K562 (cell line): ENCODE data around the gene VWA7. TPM values are rescaled to one million over a fixed set of nuclear protein-coding genes. Genes with fewer than 3 reads are reported as not detected.

ENCODE experiments used
- CBFA2T3 ChIP-seq: fragments of 450-650 bp; IDR thresholded peaks from 2 replicates; pipeline ENCODE4 v1.6.1; 2017
- FIP1L1 ChIP-seq: fragments of 200-400 bp; formaldehyde crosslinking; IDR thresholded peaks from 2 replicates; pipeline ENCODE4 v1.6.1; 2018; ENCODE audit warnings: mild to moderate bottlenecking, low read depth, low read length; ENCODE audit not compliant: poor library complexity, severe bottlenecking
- POLR2AphosphoS2 ChIP-seq: IDR thresholded peaks from 2 replicates; pipeline ENCODE4 v1.6.1; 2012; ENCODE audit warnings: low read length, improper control_type of control experiment
- POLR3A ChIP-seq: IDR thresholded peaks from 2 replicates; pipeline ENCODE4 v1.6.1; 2011; ENCODE audit warnings: borderline replicate concordance, mild to moderate bottlenecking, moderate library complexity; ENCODE audit not compliant: insufficient read length, insufficient read depth; ENCODE audit errors: extremely low read depth
- RAD21 ChIP-seq, 2 experiments: fragments of 250-450 bp in 1 of 2; fragments of 450-650 bp in 1 of 2; sonication (Bioruptor Pico) in 1 of 2; formaldehyde crosslinking in 1 of 2; IDR thresholded peaks in 1 of 2; conservative IDR thresholded peaks in 1 of 2; 2 replicates each; pipeline versions ENCODE4 v1.4.0 to v1.8.0; 2020 to 2022; ENCODE audit warnings: mild to moderate bottlenecking in 2 of 2, moderate library complexity in 1 of 2
- RUNX1 ChIP-seq: sonication (generic); IDR thresholded peaks from 2 replicates; pipeline ENCODE4 v1.6.1; 2016; ENCODE audit warnings: antibody characterized with exemption, low read depth
- TAF7 ChIP-seq: fragments of 450-650 bp; IDR thresholded peaks from 2 replicates; pipeline ENCODE4 v1.6.1; 2016; ENCODE audit warnings: missing genetic modification characterization, missing compliant biosample characterization
- ZNF197 ChIP-seq: fragments of 200-800 bp; sonication (Bioruptor generic); IDR thresholded peaks from 2 replicates; pipeline ENCODE4 v1.6.1; 2016; ENCODE audit warnings: low read depth, missing genetic modification characterization, missing compliant biosample characterization
- ZNF696 ChIP-seq: fragments of 250-450 bp; sonication (Bioruptor Pico); conservative IDR thresholded peaks from 2 replicates; pipeline ENCODE4 v1.4.0; 2020; ENCODE audit warnings: mild to moderate bottlenecking, moderate library complexity
- ZNF766 ChIP-seq: fragments of 200-800 bp; sonication (Bioruptor generic); conservative IDR thresholded peaks from 2 replicates; pipeline ENCODE4 v1.6.1; 2016; ENCODE audit warnings: missing genetic modification characterization, missing compliant biosample characterization
- polyA plus RNA-seq, 8 experiments: library from polyadenylated mRNA; depleted of rRNA in 4 of 8; stranded (reverse) in 5 of 8; unstranded in 3 of 8; fragments of >200 nt; fragmentation: Nextera tagmentation in 2 of 8; fragmentation: Illumina TruSeq in 1 of 8; extraction: Ambion mirVana in 2 of 8; extraction: Trizol in 1 of 8; gene quantifications; 2 replicates each; pipeline versions ENCODE4 v1.2.1 to v1.2.3, GENCODE V29; 2011 to 2014; ENCODE audit warnings: inconsistent platforms in 1 of 8, missing spikeins in 1 of 8
- total RNA-seq, 7 experiments: library from RNA; depleted of rRNA in 6 of 7; stranded (reverse); fragments of >200 nt in 6 of 7; fragmentation: Illumina TruSeq in 2 of 7; extraction: Trizol in 2 of 7; gene quantifications; 2 replicates each; pipeline versions ENCODE4 v1.2.1 to v1.2.3, GENCODE V29; 2011 to 2021; ENCODE audit warnings: low replicate concordance in 1 of 7
- TF ChIP-seq, protein P1 (sequence below), 2 experiments: IDR thresholded peaks in 1 of 2; conservative IDR thresholded peaks in 1 of 2; 2 replicates each; pipeline ENCODE4 v1.6.1; 2016; ENCODE audit warnings: low read depth in 2 of 2, mild to moderate bottlenecking in 1 of 2, missing compliant biosample characterization in 1 of 2, missing genetic modification characterization in 1 of 2, moderate library complexity in 1 of 2
- TF ChIP-seq, protein P2 (sequence below): fragments of 450-650 bp; IDR thresholded peaks from 2 replicates; pipeline ENCODE4 v1.6.1; 2017; ENCODE audit warnings: mild to moderate bottlenecking, moderate library complexity
- TF ChIP-seq, protein P3 (sequence below): sonication (generic); formaldehyde crosslinking; IDR thresholded peaks from 2 replicates; pipeline ENCODE4 v1.8.0; 2022; ENCODE audit warnings: mild to moderate bottlenecking, missing genetic modification reagents
- TF ChIP-seq, protein P4 (sequence below): fragments of 250-450 bp; sonication (Bioruptor Pico); IDR thresholded peaks from 2 replicates; pipeline ENCODE4 v1.4.0; 2020; ENCODE audit warnings: mild to moderate bottlenecking, moderate library complexity

VWA7 gene
- total and polyA plus RNA-seq, 9 of the 15 experiments (the other 6 are each of a cell fraction or from before 2014, with no cell fraction given): 0.18 to 2.9 (median 0.95) TPM

DNA sequence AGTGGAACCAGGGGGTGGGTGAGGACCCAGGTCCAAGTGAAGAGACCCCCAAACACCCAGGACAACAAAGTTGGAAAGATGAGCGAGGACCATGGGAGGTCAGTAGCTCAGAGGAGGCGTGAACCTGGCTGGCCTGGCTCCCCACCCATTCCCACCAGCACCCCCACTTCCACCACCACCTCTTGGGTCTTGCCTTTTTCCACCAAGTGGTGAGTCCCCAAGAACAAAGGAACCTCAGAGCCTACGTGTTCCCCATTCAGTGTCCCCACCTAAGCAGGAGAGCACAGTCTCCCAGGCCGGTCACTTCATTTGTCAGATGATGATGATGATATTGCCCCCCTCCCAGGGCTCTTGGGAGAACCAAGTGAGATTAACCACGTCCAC lies 531 bp upstream of the VWA7 start (continued):
- TF ChIP-seq, protein P1, sequence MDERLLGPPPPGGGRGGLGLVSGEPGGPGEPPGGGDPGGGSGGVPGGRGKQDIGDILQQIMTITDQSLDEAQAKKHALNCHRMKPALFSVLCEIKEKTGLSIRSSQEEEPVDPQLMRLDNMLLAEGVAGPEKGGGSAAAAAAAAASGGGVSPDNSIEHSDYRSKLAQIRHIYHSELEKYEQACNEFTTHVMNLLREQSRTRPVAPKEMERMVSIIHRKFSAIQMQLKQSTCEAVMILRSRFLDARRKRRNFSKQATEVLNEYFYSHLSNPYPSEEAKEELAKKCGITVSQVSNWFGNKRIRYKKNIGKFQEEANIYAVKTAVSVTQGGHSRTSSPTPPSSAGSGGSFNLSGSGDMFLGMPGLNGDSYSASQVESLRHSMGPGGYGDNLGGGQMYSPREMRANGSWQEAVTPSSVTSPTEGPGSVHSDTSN (CRISPR knock-in tag; IDR thresholded peaks at IDR 0.05; ENCODE audit: low read depth): no peak
- TF ChIP-seq, protein P1 (tag; conservative IDR thresholded peaks at IDR 0.05; ENCODE audit: low read depth): no peak
- no peak for TF ChIP-seq ZNF696 (CRISPR knock-in tag)
- no peak for TF ChIP-seq CBFA2T3
- 0 out of 2 replicates have a peak, but pooled peaks have one; percentile 4 for TF ChIP-seq TAF7 (tag)
- TF ChIP-seq, protein P2, sequence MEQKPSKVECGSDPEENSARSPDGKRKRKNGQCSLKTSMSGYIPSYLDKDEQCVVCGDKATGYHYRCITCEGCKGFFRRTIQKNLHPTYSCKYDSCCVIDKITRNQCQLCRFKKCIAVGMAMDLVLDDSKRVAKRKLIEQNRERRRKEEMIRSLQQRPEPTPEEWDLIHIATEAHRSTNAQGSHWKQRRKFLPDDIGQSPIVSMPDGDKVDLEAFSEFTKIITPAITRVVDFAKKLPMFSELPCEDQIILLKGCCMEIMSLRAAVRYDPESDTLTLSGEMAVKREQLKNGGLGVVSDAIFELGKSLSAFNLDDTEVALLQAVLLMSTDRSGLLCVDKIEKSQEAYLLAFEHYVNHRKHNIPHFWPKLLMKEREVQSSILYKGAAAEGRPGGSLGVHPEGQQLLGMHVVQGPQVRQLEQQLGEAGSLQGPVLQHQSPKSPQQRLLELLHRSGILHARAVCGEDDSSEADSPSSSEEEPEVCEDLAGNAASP: no peak
- TF ChIP-seq POLR3A: no peak
- no peak for TF ChIP-seq POLR2AphosphoS2
- peak; percentile 9; the same call in 1 of the 2 replicates for TF ChIP-seq ZNF766 (CRISPR knock-in tag)
- TF ChIP-seq, protein P3, sequence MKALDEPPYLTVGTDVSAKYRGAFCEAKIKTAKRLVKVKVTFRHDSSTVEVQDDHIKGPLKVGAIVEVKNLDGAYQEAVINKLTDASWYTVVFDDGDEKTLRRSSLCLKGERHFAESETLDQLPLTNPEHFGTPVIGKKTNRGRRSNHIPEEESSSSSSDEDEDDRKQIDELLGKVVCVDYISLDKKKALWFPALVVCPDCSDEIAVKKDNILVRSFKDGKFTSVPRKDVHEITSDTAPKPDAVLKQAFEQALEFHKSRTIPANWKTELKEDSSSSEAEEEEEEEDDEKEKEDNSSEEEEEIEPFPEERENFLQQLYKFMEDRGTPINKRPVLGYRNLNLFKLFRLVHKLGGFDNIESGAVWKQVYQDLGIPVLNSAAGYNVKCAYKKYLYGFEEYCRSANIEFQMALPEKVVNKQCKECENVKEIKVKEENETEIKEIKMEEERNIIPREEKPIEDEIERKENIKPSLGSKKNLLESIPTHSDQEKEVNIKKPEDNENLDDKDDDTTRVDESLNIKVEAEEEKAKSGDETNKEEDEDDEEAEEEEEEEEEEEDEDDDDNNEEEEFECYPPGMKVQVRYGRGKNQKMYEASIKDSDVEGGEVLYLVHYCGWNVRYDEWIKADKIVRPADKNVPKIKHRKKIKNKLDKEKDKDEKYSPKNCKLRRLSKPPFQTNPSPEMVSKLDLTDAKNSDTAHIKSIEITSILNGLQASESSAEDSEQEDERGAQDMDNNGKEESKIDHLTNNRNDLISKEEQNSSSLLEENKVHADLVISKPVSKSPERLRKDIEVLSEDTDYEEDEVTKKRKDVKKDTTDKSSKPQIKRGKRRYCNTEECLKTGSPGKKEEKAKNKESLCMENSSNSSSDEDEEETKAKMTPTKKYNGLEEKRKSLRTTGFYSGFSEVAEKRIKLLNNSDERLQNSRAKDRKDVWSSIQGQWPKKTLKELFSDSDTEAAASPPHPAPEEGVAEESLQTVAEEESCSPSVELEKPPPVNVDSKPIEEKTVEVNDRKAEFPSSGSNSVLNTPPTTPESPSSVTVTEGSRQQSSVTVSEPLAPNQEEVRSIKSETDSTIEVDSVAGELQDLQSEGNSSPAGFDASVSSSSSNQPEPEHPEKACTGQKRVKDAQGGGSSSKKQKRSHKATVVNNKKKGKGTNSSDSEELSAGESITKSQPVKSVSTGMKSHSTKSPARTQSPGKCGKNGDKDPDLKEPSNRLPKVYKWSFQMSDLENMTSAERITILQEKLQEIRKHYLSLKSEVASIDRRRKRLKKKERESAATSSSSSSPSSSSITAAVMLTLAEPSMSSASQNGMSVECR (CRISPR knock-in tag): 0 out of 2 replicates have a peak, but pooled peaks have one; percentile 21
- TF ChIP-seq FIP1L1: no peak
- TF ChIP-seq ZNF197 (CRISPR knock-in tag): 0 out of 2 replicates have a peak, but pooled peaks have one; percentile 6
- TF ChIP-seq RAD21 (CRISPR knock-in tag; conservative IDR thresholded peaks at IDR 0.05 in 1 of 2, IDR thresholded peaks at IDR 0.05 in 1 of 2): no peak
- TF ChIP-seq, protein P4, sequence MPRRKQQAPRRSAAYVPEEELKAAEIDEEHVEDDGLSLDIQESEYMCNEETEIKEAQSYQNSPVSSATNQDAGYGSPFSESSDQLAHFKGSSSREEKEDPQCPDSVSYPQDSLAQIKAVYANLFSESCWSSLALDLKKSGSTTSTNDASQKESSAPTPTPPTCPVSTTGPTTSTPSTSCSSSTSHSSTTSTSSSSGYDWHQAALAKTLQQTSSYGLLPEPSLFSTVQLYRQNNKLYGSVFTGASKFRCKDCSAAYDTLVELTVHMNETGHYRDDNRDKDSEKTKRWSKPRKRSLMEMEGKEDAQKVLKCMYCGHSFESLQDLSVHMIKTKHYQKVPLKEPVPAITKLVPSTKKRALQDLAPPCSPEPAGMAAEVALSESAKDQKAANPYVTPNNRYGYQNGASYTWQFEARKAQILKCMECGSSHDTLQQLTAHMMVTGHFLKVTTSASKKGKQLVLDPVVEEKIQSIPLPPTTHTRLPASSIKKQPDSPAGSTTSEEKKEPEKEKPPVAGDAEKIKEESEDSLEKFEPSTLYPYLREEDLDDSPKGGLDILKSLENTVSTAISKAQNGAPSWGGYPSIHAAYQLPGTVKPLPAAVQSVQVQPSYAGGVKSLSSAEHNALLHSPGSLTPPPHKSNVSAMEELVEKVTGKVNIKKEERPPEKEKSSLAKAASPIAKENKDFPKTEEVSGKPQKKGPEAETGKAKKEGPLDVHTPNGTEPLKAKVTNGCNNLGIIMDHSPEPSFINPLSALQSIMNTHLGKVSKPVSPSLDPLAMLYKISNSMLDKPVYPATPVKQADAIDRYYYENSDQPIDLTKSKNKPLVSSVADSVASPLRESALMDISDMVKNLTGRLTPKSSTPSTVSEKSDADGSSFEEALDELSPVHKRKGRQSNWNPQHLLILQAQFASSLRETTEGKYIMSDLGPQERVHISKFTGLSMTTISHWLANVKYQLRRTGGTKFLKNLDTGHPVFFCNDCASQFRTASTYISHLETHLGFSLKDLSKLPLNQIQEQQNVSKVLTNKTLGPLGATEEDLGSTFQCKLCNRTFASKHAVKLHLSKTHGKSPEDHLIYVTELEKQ: no peak
- no peak for TF ChIP-seq RUNX1
